Stimulated activated CD8-positive, alpha-beta memory T cell treated with anti-CD3 and anti-CD28 coated beads, Interleukin-12 subunit alpha, Interleukin-12 subunit beta, amount 100 ng/mL, for 4 hours (primary cell): ENCODE measurements around the gene LPCAT3.

Experiments used
- DNase-seq: peaks from one replicate; pipeline ENCODE4 v3.0.0-alpha.2; 2020; ENCODE audit warnings: low read depth

LPCAT3 gene

GRCh38 chr12:6996040-6996441, 22.2 kb downstream of the LPCAT3 start:
- no peak for DNase-seq

GRCh38 chr12:6987956-6988553, 30.2 kb downstream of the LPCAT3 start:
- no peak for DNase-seq

- no peak for DNase-seq
Observed at GRCh38 chr12:6982532-6982931, 35.7 kb downstream of the LPCAT3 start.

- no peak for DNase-seq
Observed at GRCh38 chr12:6981152-6982052, 36.9 kb downstream of the LPCAT3 start.

GRCh38 chr12:6980740-6981139, 37.5 kb downstream of the LPCAT3 start:
- DNase-seq, result no peak

- no peak for DNase-seq
Observed at GRCh38 chr12:6980075-6980474, 38.2 kb downstream of the LPCAT3 start.

GRCh38 chr12:6979453-6979852, 38.8 kb downstream of the LPCAT3 start:
- no peak for DNase-seq

- no peak for DNase-seq
Observed at GRCh38 chr12:6979021-6979420, 39.3 kb downstream of the LPCAT3 start.

GRCh38 chr12:6978611-6979011, 39.7 kb downstream of the LPCAT3 start:
- DNase-seq, result no peak

- DNase-seq, result no peak
Observed at GRCh38 chr12:6978188-6978587, 40.1 kb downstream of the LPCAT3 start.

- DNase-seq, result no peak
Observed at GRCh38 chr12:6977653-6978052, 40.6 kb downstream of the LPCAT3 start.

GRCh38 chr12:6975297-6976032, 42.8 kb downstream of the LPCAT3 start:
- DNase-seq, result no peak

- no peak for DNase-seq
Observed at GRCh38 chr12:6974180-6974579, 44.1 kb downstream of the LPCAT3 start.

GRCh38 chr12:6970096-6970527, 48.2 kb downstream of the LPCAT3 start:
- DNase-seq, result no peak

GRCh38 chr12:6968426-6968825, 49.9 kb downstream of the LPCAT3 start:
- no peak for DNase-seq

- no peak for DNase-seq
Observed at GRCh38 chr12:6967651-6968100, 50.6 kb downstream of the LPCAT3 start.

GRCh38 chr12:6966351-6966750, 51.9 kb downstream of the LPCAT3 start:
- DNase-seq, result no peak

GRCh38 chr12:6965714-6966113, 52.6 kb downstream of the LPCAT3 start:
- DNase-seq, result no peak

GRCh38 chr12:6965026-6965661, 53.1 kb downstream of the LPCAT3 start:
- DNase-seq, result peak; percentile 73

- no peak for DNase-seq
Observed at GRCh38 chr12:6964605-6965025, 53.7 kb downstream of the LPCAT3 start.

GRCh38 chr12:6963791-6964413, 54.4 kb downstream of the LPCAT3 start:
- DNase-seq, result no peak
